HG03196 (cell line): ENCODE measurements around the gene UST.
A peak's percentile ranks its signal among the peaks of the same experiment; 100 is the strongest.

ENCODE experiments used
- ATAC-seq: cut with Tn5 transposase; IDR thresholded peaks from one replicate; pipeline ENCODE4 v1.9.1; 2021; ENCODE audit not compliant: unreplicated experiment

UST gene

GRCh38 chr6:149054559-149055194, 307.8 kb downstream of the UST start:
- peak; percentile 83 for ATAC-seq

GRCh38 chr6:149055195-149055899, 308.5 kb downstream of the UST start:
- ATAC-seq, result no peak

GRCh38 chr6:149056777-149057463, 310.1 kb downstream of the UST start:
- no peak for ATAC-seq

DNA sequence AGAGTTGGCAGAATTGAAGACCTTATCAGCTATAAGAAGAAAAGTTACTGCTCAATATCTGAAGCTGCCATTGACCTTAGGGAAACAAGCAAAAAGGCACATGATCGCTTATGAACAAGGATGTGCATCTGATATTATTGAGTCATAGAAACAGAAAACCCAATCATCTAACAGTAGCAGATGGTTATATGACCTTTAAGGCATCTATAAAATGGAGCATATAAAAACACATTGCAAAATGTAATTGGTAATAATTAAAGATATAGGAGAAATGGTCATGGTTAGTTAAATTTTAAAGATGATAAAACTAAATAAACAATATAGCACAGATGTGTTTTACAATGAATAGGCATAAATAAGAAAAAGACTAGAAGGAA, 310.6 kb downstream of the UST start:
- no peak for ATAC-seq

GRCh38 chr6:149059557-149059956, 312.7 kb downstream of the UST start:
- ATAC-seq, result no peak

GRCh38 chr6:149060300-149060984, 313.6 kb downstream of the UST start:
- ATAC-seq, result peak; percentile 81

DNA sequence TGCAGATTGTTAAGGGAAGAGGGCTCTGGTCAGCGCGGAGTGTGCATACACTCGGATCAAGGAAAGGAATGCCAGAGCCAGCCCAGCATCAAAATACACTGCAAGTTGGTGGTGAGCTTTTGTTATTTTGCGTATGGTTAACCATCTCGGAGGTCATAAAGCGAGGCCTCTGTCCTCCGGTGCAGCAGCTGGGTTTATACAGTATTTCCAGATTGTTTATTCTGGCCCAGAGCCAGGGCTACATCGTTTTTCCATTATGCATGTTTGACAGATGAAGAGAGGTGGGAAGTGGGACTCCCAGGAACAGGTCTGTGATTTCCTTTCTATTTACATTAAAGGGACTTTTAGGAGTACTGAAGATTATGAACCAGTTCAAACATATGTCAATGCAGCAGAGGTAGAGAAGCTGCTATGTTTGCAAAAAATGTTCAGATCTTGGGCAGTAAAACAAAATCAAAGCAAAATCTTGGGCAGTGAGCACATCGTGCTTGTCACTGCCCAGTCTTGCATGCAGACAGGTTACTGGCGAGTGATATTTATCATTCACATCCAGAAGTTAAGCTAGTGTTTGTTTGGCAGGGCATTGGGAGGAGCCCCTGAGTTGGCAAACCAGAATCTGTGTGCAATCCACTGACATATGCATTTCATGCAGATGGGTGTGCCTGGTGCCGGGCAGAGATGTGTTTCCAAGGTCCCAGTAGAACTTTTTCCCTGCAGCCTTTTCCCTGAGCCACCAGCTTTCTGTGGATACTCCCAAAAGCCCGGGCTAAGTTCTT, 314.3 kb downstream of the UST start:
- ATAC-seq, result no peak

DNA sequence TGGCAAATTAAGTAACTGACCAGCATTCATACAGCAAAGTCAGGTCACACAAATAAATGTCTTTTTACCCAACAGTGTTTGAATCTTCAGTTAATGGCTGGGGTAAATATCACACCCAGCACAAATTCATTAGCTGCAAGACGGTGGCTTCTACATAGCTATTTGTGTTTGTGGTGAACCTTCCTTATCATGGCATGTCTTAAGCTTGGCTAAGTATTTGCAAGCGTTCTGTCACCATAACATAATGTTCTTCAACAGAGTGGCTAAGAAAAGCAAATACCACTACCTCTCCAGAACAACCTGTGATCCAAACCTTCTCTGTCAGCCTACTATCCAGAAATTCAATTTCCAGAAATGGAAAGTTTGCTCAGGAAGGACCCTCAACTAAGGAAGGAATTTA, 315.1 kb downstream of the UST start:
- ATAC-seq, result no peak

DNA sequence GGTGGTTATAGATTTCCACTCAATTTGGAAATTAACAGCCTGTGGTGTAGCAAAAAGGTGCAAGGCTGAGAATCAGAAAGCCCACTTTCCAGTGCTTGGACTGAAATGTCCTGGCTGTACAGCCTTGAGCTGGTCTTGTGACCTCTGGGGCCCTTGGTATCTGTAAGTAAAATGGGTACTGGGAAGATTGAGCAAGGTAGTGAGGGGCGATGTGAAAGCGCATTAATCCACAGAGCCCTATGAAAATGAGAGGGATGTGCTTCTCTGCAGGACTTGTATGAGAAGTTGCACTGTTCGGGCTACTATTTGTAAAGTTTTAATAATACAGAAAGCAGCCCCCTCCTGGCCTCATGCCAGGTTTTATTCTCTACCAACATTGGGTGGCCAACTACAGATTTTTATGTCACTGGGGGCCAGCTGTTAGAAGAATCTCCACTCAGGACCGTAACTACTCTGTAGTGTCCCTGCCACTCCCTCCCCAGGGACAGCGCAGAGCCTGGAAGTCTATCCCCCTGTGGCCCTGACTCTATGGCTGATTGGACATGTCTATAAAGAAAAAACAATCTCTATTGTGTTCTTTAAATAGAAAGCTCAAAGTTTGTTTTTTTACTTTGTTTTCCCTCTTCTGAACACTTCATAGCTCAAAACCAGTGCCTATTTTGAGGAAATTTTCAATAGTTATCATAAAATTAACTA, 316.0 kb downstream of the UST start:
- no peak for ATAC-seq

GRCh38 chr6:149063468-149063867, 316.6 kb downstream of the UST start:
- no peak for ATAC-seq

DNA sequence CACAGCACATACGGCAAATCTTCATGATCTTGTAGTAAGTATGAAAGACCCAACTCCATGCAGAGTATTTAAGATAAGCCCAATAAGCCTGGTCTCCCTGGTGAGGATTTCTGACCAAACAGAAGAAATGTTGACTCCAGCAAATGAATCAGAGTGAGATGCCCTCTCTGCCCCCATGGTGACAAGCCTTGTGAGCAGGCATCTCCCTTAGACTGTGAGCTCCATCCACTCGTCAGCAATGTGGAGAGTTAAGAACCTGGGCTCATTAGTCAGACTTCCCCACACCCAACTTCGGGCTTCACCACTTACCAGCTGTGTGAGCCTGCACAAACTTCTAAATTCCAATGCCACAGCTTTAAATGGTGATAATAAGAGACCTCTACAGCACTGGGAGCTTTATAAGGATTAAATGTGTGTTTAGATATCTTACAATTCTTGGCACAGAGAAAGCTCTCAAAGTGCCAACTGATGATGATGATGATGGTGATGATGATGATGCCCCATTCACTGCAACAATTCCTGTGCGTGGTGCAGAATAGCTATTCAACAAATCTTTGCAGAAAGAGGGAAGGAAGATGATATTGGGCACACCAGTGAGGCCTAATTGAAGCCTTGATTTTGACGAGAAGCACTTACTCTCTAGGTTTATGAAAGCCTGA, 317.3 kb downstream of the UST start:
- no peak for ATAC-seq

- no peak for ATAC-seq
Observed at GRCh38 chr6:149064660-149065015, 317.8 kb downstream of the UST start.

- no peak for ATAC-seq
Observed at GRCh38 chr6:149065121-149065520, 318.3 kb downstream of the UST start.

DNA sequence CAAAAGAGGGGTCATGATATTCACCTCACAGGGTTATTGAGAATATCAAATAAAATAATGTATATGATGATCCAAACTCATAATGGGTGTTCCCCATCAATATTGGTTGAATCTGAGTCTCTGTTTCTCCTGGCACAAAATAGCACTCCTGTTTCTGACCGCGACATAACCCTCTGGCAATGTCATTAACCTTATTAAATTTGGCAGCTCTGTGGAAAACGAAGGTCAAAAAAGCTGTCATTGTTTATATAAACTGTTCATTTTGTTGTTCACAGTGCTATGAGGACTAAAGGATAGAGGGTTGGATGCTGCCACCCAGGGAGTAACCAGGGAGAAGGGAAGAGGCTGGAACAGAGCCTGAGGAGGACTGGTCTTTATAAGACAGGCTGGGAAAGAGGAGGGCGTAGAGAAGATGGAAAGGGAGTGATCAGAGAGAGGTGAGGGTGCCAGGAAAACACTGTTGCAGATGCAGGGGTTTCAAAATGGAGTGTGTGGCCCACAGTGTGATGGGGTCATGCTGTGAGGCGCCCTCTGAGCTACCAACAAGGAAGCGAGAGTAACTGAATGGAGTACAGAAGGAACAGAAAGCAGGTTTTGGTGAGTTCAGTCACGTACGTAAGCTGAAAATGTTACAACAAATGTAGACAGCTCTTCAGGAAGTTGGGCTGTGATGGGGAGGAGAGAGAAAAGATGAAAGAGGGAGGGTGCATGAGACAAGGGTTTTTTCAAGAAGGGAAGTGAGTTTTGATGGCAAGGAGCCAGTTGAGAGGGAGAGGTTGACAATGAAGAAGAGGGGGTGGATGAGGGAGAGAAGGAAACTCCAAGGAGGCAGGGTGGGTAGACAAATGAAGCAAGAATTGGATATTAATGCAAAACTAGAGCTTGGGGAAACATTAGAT, 319.1 kb downstream of the UST start:
- peak; percentile 98 for ATAC-seq

GRCh38 chr6:149071997-149072396, 325.2 kb downstream of the UST start:
- no peak for ATAC-seq

- no peak for ATAC-seq
Observed at GRCh38 chr6:149074832-149075258, 328.0 kb downstream of the UST start.

DNA sequence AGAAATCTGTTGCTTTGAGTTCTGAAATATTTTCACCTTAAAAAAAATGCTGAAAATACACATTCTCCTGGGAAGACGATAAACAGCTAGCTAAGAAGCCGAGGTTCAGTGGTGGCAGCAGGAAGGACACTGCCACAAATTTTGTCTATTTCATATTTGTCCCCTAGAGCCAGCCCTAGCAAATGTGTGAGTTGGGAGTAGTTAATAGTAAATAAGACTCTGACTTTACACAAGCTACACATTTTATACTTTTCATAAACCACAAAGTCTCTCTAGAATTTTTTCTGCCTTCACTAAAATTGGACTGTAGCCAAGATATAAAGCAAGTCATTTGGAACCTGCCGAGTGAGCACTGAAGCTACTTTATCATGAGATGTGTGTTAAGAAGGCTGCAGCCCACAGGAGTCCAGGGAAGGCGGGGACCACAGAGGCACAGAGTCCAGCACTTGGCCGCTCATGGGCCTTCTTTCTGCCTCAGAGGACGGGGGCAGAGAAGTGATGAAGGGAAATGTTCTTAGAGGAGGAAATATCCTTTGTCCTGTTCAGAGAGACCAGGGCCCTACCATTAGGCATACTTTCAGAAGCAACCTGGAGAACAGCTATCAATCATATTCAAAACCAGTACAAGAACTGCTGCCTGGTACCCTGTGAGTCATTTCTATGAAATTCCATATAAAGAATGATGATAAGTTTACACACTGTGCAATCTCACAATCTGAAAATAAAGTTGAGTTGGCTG, 329.0 kb downstream of the UST start:
- no peak for ATAC-seq

DNA sequence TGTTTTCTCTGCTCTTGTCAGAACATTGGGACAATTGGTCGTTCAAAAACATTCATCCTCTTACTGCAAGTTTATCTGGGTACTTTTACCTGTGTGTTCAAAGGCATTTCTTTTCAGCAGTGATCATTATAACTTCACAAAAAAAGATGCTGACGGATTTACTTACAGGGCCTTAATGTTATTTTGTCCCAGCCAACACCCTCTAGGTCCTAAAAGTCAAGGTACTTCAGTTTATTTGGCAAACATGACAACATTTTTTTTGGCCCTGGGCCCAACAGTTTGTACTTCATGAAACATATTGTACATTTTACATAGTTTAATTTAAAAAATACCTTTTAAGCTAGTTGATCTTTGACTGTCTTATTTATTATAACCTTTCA, 329.5 kb downstream of the UST start:
- ATAC-seq, result no peak
